OCI-LY3 (cell line): Measurements from ENCODE around the gene ACOT2.

ENCODE experiments used
- H2AFZ ChIP-seq: fragments of 200-600, 300-600 bp; shearing (Covaris generic); 2 replicates; pipeline ENCODE4 v1.6.0; 2014; ENCODE audit warnings: antibody characterized with exemption, low read depth, low read length
- H3K27ac ChIP-seq: fragments of 200-600, 300-600 bp; sonication (generic); 2 replicates; pipeline ENCODE4 v1.5.1; 2014; ENCODE audit warnings: mild to moderate bottlenecking, low read length, moderate library complexity, mixed read lengths
- H3K27me3 ChIP-seq: fragments of 200-600, 300-600 bp; sonication (generic); 2 replicates; pipeline ENCODE4 v1.6.1; 2014; ENCODE audit warnings: low read depth, low read length, mixed read lengths
- H3K36me3 ChIP-seq: fragments of 200-600, 300-600 bp; sonication (generic); replicated peaks from 2 replicates; pipeline ENCODE3; 2014; ENCODE audit warnings: low read depth, low read length, mixed read lengths
- H3K4me1 ChIP-seq: fragments of 300-600, 200-600 bp; sonication (generic); 2 replicates; pipeline ENCODE4 v1.6.1; 2014; ENCODE audit warnings: low read length, mixed read lengths
- H3K4me2 ChIP-seq: fragments of 200-600, 300-600 bp; sonication (generic); 2 replicates; pipeline ENCODE4 v1.6.1; 2014; ENCODE audit warnings: low read length, mixed read lengths
- H3K4me3 ChIP-seq: fragments of 300-600, 200-600 bp; sonication (generic); 2 replicates; pipeline ENCODE4 v1.5.1; 2014; ENCODE audit warnings: antibody characterized with exemption, mild to moderate bottlenecking, low read length, moderate library complexity
- H3K79me2 ChIP-seq: fragments of 300-600, 200-600 bp; shearing (Covaris generic); 2 replicates; pipeline ENCODE4 v1.6.1; 2014; ENCODE audit warnings: mild to moderate bottlenecking, low read length, mixed read lengths
- H3K9ac ChIP-seq: fragments of 300-600, 200-600 bp; shearing (Covaris generic); 2 replicates; pipeline ENCODE4 v1.6.0; 2014; ENCODE audit warnings: mild to moderate bottlenecking, low read length, moderate library complexity
- H3K9me3 ChIP-seq: fragments of 200-600, 300-600 bp; shearing (Covaris generic); 2 replicates; pipeline ENCODE4 v1.6.1; 2014; ENCODE audit warnings: low read length, mixed read lengths; ENCODE audit not compliant: insufficient read depth
- H4K20me1 ChIP-seq: fragments of 200-600, 300-600 bp; sonication (generic); 2 replicates; pipeline ENCODE4 v1.6.1; 2016; ENCODE audit warnings: low read length, mixed read lengths; ENCODE audit not compliant: insufficient read depth
- EZH2phosphoT487 ChIP-seq: fragments of 200-600 bp; shearing (Covaris generic); IDR thresholded peaks from 2 replicates; pipeline ENCODE4 v1.6.1; 2018; ENCODE audit warnings: antibody characterized with exemption, mixed run types, low read depth
- TF ChIP-seq, protein P1 (sequence below): fragments of 200-600, 300-600 bp; sonication (generic); IDR thresholded peaks from 2 replicates; pipeline ENCODE4 v1.5.1; 2014; ENCODE audit warnings: antibody characterized with exemption, low read length, low read depth

Gene ACOT2

DNA sequence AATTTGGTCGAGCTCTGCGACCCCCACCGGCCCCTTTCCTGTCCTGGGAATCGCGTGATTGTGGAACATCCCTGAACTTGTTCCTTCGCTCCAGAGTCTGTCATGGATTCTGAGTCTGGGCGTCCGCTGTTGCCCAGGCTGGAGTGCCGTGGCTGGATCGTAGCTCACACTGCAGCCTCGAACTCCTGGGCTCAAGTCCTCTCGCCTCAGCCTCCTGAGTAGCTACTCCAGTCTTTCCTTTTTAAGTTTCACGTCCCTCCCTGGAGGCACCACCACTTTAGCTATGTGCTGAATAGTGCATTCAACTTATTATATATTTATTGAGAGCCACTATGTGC lies 44.0 kb downstream of the ACOT2 start:
- H2AFZ ChIP-seq = peak overlapping the region; percentile 90
- H3K27ac ChIP-seq = no peak overlapping the region
- TF ChIP-seq, protein P1, sequence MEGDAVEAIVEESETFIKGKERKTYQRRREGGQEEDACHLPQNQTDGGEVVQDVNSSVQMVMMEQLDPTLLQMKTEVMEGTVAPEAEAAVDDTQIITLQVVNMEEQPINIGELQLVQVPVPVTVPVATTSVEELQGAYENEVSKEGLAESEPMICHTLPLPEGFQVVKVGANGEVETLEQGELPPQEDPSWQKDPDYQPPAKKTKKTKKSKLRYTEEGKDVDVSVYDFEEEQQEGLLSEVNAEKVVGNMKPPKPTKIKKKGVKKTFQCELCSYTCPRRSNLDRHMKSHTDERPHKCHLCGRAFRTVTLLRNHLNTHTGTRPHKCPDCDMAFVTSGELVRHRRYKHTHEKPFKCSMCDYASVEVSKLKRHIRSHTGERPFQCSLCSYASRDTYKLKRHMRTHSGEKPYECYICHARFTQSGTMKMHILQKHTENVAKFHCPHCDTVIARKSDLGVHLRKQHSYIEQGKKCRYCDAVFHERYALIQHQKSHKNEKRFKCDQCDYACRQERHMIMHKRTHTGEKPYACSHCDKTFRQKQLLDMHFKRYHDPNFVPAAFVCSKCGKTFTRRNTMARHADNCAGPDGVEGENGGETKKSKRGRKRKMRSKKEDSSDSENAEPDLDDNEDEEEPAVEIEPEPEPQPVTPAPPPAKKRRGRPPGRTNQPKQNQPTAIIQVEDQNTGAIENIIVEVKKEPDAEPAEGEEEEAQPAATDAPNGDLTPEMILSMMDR = no peak
- TF ChIP-seq EZH2phosphoT487 = no peak
- no peaks in the 10 kb centered on the region for H3K36me3 ChIP-seq
- no peaks in the 10 kb centered on the region; the same call in 1 of the 2 replicates for H3K4me1 ChIP-seq
- H3K27me3 ChIP-seq = peaks cover 15% of the 10 kb centered on the region
- peak overlapping the region; percentile 65 for H3K4me2 ChIP-seq
- no peaks in the 10 kb centered on the region for H3K9me3 ChIP-seq
- no peaks in the 10 kb centered on the region for H3K79me2 ChIP-seq
- peak overlapping the region; percentile 54 for H3K9ac ChIP-seq
- H4K20me1 ChIP-seq = no peaks in the 10 kb centered on the region
- peak overlapping the region; percentile 81 for H3K4me3 ChIP-seq

DNA sequence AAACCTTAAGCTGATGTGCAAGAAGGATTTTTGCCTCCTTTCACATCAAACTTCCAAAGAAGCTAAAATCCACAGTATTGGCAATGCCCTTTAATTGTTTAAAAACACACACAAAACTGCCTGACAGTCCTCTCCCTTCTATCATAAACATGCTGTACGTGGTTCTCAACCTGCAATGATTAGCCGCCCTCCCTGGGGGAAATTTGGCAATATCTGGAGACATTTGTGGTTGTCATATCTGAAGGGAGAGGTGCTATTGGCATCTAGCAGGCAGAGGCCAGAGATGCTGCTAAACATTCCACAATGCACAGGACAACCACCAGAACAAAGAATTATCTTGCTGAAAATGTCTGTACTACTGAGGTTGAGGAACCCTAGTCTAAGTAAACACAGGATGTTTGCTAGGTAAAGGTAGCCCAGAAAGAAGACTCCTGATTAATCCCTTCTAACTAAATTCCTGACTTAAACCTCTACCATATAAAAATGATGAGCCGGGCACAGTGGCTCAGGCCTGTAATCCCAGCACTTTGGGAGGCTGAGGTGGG lies 44.5 kb downstream of the ACOT2 start:
- Histone ChIP-seq H4K20me1 (no peaks in the 10 kb centered on the region), H3K79me2 (no peaks in the 10 kb centered on the region), H3K4me2 (peak overlapping the region; percentile 65), H3K27me3 (peaks cover 15% of the 10 kb centered on the region), H3K9ac (no peak overlapping the region), H3K27ac (no peak overlapping the region), H3K36me3 (no peaks in the 10 kb centered on the region), H3K4me1 (no peaks in the 10 kb centered on the region; the same call in 1 of the 2 replicates), H3K9me3 (no peaks in the 10 kb centered on the region), H2AFZ (no peak overlapping the region), H3K4me3 (peak overlapping the region; percentile 81)
- TF ChIP-seq EZH2phosphoT487 = no peak
- TF ChIP-seq, protein P1 = no peak

DNA sequence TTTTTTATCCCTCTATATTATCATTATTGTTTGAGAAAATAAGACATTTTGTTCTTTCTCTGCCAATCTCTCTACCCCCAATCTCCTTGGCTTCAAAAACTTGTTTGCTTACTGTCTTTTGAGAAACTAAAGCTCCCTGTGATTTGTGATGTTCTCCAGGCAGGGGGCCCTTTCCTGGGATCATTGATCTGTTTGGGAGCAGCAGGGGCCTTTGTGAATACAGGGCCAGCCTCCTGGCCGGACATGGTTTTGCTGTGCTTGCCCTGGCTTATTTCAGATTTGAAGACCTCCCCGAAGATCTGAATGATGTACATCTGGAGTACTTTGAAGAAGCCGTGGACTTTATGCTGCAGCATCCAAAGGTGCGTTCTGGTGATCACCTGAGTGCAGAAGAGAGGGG lies 47.8 kb downstream of the ACOT2 start:
- Histone ChIP-seq H4K20me1 (no peaks in the 10 kb centered on the region), H3K4me2 (no peak overlapping the region), H3K79me2 (no peaks in the 10 kb centered on the region), H3K36me3 (no peaks in the 10 kb centered on the region), H3K27ac (no peak overlapping the region), H2AFZ (no peak overlapping the region), H3K9ac (no peak overlapping the region), H3K27me3 (peaks cover 4% of the 10 kb centered on the region; the same call in 1 of the 2 replicates), H3K4me1 (no peaks in the 10 kb centered on the region; the same call in 1 of the 2 replicates), H3K9me3 (no peaks in the 10 kb centered on the region), H3K4me3 (no peak overlapping the region)
- TF ChIP-seq EZH2phosphoT487 = no peak
- TF ChIP-seq, protein P1 = no peak

DNA sequence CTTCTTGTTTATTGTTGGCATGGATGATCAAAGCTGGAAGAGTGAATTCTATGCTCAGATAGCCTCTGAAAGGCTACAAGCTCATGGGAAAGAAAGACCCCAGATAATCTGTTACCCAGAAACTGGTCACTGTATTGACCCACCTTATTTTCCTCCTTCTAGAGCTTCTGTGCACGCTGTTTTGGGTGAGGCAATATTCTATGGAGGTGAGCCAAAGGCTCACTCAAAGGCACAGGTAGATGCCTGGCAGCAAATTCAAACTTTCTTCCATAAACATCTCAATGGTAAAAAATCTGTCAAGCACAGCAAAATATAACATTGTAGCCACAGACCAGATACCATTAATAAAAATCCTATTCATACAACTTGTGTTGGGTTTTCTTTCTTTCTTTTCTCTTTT lies 50.5 kb downstream of the ACOT2 start:
- no peaks in the 10 kb centered on the region for H3K9me3 ChIP-seq
- H3K9ac ChIP-seq = no peak overlapping the region
- no peaks in the 10 kb centered on the region for H3K4me1 ChIP-seq
- no peaks in the 10 kb centered on the region for H3K79me2 ChIP-seq
- no peaks in the 10 kb centered on the region for H3K27me3 ChIP-seq
- H3K4me2 ChIP-seq = no peak overlapping the region
- no peak overlapping the region for H3K4me3 ChIP-seq
- no peaks in the 10 kb centered on the region for H4K20me1 ChIP-seq
- H2AFZ ChIP-seq = no peak overlapping the region
- H3K27ac ChIP-seq = no peak overlapping the region
- no peaks in the 10 kb centered on the region for H3K36me3 ChIP-seq
- no peak for TF ChIP-seq EZH2phosphoT487
- TF ChIP-seq, protein P1 = no peak
